ENCODE measurements around the gene ST7. TPM values are rescaled to one million over a fixed set of nuclear protein-coding genes. Genes with fewer than 3 reads are reported as not detected.

The ST7 gene
- total RNA-seq, 1 experiment from 2014 or later: 14.7 TPM

GRCh38 chr7:117157241-117158209 is 204.2 kb downstream of the ST7 start:
- DNase-seq (ENCODE audit: low spot score): peak; percentile 93
- in situ Hi-C loops (cut with HindIII; ENCODE audit: low sequenced_read_pairs): no loop called here

- DNase-seq (ENCODE audit: low spot score): no peak
- in situ Hi-C loops (cut with HindIII; ENCODE audit: low sequenced_read_pairs): no loop called here
These were observed 205.8 kb downstream of the ST7 start for GRCh38 chr7:117158941-117159697.

- no peak for DNase-seq (ENCODE audit: low spot score)
- in situ Hi-C loops (cut with HindIII; ENCODE audit: low sequenced_read_pairs): no loop called here
These were observed 209.8 kb downstream of the ST7 start for GRCh38 chr7:117163101-117163500.

- in situ Hi-C loops (cut with HindIII; ENCODE audit: low sequenced_read_pairs): no loop called here
These were observed 211.3 kb downstream of the ST7 start for GRCh38 chr7:117164620-117165019.

GRCh38 chr7:117165656-117166055 is 212.4 kb downstream of the ST7 start:
- in situ Hi-C loops (cut with HindIII; ENCODE audit: low sequenced_read_pairs): no loop called here

More at GRCh38 chr7:117164620-117165019, 211.3 kb downstream of the ST7 start:
- no peak for DNase-seq (ENCODE audit: low spot score)

GRCh38 chr7:117169907-117170306 is 216.6 kb downstream of the ST7 start:
- no peak for DNase-seq (ENCODE audit: low spot score)
- in situ Hi-C loops (cut with HindIII; ENCODE audit: low sequenced_read_pairs): no loop called here

More at GRCh38 chr7:117165656-117166055, 212.4 kb downstream of the ST7 start:
- DNase-seq (ENCODE audit: low spot score): no peak

- in situ Hi-C loops (cut with HindIII; ENCODE audit: low sequenced_read_pairs): no loop called here
- DNase-seq (ENCODE audit: low spot score): no peak
These were observed 217.8 kb downstream of the ST7 start for GRCh38 chr7:117171106-117171505.

GRCh38 chr7:117172283-117172682 is 219.0 kb downstream of the ST7 start:
- in situ Hi-C loops (cut with HindIII; ENCODE audit: low sequenced_read_pairs): no loop called here
- DNase-seq (ENCODE audit: low spot score): no peak

GRCh38 chr7:117173035-117173770 is 219.9 kb downstream of the ST7 start:
- in situ Hi-C loops (cut with HindIII; ENCODE audit: low sequenced_read_pairs): no loop called here
- no peak for DNase-seq (ENCODE audit: low spot score)

GRCh38 chr7:117176206-117176605 is 222.9 kb downstream of the ST7 start:
- in situ Hi-C loops (cut with HindIII; ENCODE audit: low sequenced_read_pairs): no loop called here
- no peak for DNase-seq (ENCODE audit: low spot score)

- no peak for DNase-seq (ENCODE audit: low spot score)
- in situ Hi-C loops (cut with HindIII; ENCODE audit: low sequenced_read_pairs): no loop called here
These were observed 225.3 kb downstream of the ST7 start for GRCh38 chr7:117178600-117178999.

- DNase-seq (ENCODE audit: low spot score): no peak
- in situ Hi-C loops (cut with HindIII; ENCODE audit: low sequenced_read_pairs): no loop called here
These were observed 226.4 kb downstream of the ST7 start for GRCh38 chr7:117179701-117180100.

- no peak for DNase-seq (ENCODE audit: low spot score)
- in situ Hi-C loops (cut with HindIII; ENCODE audit: low sequenced_read_pairs): no loop called here
These were observed 230.4 kb downstream of the ST7 start for GRCh38 chr7:117183729-117184128.

GRCh38 chr7:117184367-117184766 is 231.1 kb downstream of the ST7 start:
- in situ Hi-C loops (cut with HindIII; ENCODE audit: low sequenced_read_pairs): no loop called here
- no peak for DNase-seq (ENCODE audit: low spot score)

- in situ Hi-C loops (cut with HindIII; ENCODE audit: low sequenced_read_pairs): no loop called here
These were observed 231.8 kb downstream of the ST7 start for GRCh38 chr7:117185124-117185523.

GRCh38 chr7:117186218-117187010 is 233.1 kb downstream of the ST7 start:
- in situ Hi-C loops (cut with HindIII; ENCODE audit: low sequenced_read_pairs): no loop called here
- no peak for DNase-seq (ENCODE audit: low spot score)

More at GRCh38 chr7:117185124-117185523, 231.8 kb downstream of the ST7 start:
- no peak for DNase-seq (ENCODE audit: low spot score)

- DNase-seq (ENCODE audit: low spot score): no peak
- in situ Hi-C loops (cut with HindIII; ENCODE audit: low sequenced_read_pairs): no loop called here
These were observed 235.1 kb downstream of the ST7 start for GRCh38 chr7:117188376-117188775.

- no peak for DNase-seq (ENCODE audit: low spot score)
- in situ Hi-C loops (cut with HindIII; ENCODE audit: low sequenced_read_pairs): no loop called here
These were observed 235.8 kb downstream of the ST7 start for GRCh38 chr7:117188949-117189592.
